NCI-H1417 (cell line): Measurements from ENCODE around the gene SOX13.

Source experiments
- DNase-seq, 3 experiments: peaks; one replicate each; lab custom pipeline; 2025; lab: John Stamatoyannopoulos, UW

The SOX13 gene

DNA sequence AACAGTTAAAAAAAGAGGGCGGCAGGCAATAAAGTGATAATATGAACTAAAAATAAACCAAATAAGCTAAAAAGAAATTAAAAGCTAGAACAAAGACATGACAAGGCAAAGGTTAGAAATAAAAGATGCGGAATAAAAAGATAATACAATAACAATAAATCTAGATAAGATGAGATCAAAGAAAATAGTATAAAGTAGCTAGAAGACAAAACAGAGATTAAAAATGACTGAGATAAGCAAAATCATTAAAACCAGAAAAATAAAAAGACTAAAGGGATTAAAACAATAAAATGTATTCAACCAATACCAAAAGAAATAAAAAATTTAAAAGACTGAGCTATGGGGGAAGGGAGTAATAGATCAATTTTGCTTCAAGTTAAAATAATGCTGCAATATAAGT, 10.8 kb upstream of the SOX13 start:
- DNase-seq = no peak

DNA sequence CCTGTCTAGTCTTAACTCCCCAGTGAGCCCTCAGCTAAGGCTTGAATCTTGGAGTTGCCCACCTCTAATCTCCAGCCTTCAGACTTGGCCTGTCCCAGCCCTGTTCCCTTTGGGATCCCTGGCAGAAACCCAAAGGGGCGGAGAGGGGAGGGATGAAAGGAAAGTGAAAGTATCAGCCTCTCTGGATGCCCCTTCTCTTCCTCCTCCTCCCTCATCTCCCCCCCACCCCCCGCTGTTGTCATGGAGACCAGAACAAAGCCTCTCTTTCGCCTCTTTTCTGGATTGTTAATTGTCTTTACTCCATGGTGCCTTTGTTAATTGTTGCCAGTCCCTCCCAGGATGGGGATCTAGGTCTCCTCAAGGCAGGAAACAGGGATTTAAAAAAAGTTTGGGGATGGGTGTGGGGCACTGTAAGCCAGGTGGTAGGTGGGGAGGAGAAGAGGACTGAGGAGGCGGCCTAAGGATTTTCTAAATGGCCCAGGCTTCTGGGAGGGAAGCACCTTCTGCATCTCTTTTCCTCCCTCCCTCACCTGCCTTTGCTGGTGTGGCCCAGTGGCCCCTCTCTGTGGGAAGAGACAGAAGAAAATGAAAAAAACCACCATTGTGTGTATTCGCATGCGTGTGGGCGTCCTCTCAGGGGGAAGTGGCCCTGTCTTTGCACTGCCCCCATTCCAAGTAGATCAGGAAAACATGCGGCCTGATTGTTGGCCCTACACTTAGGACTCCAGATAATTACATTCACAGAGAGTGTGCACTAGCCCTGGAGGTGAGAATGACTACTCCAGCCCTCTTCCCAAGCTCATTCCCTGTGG, 7.5 kb upstream of the SOX13 start:
- DNase-seq = peak in 2 of 3 experiments; percentile 40 to 63

GRCh38 chr1:204065986-204066300, 7.0 kb upstream of the SOX13 start:
- DNase-seq = no peak

GRCh38 chr1:204067935-204068334, 5.0 kb upstream of the SOX13 start:
- DNase-seq = no peak

DNA sequence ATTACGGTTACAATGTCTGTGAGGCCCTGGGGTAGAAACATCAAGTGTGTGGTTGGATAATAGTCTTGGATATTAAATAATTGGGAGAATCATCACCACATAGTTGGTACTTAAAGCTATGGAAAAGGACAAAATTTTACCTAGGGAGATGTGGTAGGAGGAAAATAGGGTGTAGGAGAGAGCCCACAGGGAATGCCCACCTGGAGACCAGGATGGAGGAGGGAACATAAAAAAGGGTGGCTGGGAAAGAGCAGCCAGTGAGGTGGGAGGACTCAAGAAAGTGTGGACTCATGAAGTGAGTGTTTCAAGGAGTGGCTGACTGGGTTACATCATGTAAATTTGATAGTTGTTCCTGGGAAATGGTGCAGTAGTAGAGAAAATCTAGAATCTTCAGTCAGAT, 3.0 kb upstream of the SOX13 start:
- DNase-seq = no peak

DNA sequence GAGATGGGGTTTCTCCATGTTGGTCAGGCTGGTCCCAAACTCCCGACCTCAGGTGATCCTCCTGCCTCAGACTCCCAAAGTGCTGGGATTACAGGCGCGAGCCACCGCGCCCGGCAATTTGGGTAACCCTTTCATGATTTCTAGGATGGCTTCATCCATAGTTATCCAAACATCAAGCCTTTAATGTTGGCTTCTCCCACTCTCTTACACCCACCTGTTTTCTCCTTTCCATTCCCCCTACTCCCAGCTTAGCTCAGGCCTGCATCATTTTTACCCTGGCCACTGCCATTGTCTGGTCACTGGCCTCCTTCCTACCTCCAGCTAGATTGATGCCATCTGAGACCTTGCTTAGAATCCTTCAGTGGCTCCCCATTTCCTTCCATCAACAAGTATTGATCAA, 2.0 kb upstream of the SOX13 start:
- no peak for DNase-seq

- DNase-seq = peak in 2 of 3 experiments; percentile 75 to 78
These were observed 940 bp downstream of the SOX13 start for GRCh38 chr1:204073837-204074273.

DNA sequence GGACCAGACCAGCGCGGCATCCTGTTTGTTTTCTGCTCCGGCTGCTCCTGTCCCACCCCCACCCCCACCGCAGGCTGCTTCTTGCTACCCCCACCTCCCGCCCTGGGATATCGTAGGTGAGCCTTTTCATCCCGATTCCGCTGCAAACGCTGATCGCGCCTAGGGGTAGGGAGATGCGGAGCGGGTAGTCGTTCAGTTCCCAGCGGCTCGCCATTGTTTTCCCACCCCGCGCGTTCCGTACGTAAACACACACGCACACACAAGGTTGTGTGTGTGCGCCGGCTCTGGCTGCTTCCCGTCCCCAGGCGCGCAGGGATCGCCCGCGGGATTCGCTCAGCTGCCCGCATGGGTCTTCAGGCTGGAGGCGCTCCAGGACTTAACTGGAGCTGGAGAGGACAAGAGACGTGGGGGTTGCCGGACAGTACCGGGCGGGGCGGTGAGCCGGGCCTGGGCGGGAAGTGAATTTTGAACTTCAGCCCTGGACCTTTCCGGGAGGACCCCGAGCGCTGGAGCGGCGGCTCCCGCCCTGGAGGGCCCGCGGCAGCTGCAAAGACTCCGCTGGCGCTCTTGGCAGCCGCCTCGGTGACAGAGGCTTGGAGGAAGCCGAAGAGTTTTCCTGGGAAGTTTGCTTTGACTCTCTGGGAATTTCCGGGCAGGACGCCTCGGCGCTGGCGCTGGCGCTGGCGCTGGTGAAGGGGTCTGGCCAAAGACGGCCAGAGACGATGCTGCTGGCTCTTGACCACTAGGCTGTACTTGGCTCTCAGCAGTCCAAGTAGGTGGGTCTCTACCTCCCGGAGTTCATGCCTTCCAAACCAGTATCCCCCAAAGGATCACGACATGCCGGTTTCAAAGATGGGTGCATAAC, 1.6 kb downstream of the SOX13 start:
- peak; percentile 75 to 82 (median 75) for DNase-seq

DNA sequence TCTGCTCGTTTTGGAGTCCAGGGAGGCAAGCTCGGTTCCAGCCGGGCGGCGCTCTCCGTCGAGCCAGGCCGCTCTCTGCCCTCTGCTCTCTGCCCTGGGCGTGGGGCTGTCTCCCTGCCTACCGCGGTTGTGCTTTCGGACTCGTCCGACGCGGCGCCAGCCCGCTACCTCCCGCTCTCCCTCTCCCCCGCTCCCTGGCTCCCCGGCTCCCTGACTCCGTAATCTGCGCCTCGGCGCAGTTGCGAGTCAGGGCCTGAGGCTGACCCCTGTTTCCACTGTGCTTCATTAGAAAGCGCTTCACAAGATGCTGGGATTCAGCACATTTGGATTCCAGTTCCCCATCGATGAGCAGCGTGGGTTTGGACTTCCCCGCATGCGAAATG, 2.2 kb downstream of the SOX13 start:
- peak; percentile 38 to 72 (median 58) for DNase-seq

DNA sequence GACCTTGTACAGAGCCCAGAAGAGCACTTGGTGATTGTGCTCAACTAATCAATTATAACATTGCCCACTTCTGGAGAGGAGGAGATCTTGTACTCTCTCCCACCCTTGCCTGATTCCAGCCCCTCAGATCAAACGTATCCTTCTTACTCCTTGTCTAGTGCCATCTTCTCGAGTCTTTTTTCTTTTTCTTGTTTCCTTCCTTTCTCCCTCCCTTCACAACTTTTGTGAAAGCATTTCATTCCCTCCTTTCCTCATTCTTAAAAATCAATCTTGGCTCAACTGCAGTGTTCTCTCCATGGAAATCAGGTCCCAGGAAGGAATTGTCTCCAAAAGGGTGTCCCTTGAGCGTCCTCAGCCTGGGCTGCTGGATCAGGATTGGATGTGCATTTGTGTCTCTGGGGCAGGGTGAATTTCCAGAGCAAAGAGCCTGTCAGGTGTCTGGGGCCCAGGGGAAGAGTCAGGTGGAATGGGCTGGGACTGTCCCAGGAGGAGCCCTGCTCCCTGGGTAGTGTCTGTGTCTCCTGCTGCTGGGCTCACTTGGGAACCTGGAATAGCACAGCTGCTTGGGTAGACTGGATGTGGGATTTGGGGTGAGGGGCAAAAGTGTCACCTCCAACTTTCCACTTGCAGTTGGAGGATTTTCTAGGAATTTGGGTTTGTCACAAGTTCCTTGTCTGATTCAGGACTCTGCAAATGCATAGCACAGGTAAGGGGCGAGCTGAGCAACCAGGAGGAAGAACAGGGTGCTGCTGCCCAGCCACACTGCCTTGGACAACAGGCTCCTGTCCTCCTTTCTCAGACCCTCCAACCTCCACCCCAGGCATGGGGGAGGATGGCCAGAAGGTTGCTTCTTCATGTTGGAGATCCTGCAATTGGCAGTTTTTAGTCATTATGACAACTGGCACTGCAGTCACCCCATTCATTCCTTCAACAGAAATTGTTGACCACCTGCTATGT, 3.3 kb downstream of the SOX13 start:
- DNase-seq = peak in 1 of 3 experiments; percentile 27

- no peak for DNase-seq
These were observed 4.0 kb downstream of the SOX13 start for GRCh38 chr1:204076891-204077290.

GRCh38 chr1:204077979-204078696, 5.2 kb downstream of the SOX13 start:
- peak; percentile 89 to 98 (median 97) for DNase-seq

DNA sequence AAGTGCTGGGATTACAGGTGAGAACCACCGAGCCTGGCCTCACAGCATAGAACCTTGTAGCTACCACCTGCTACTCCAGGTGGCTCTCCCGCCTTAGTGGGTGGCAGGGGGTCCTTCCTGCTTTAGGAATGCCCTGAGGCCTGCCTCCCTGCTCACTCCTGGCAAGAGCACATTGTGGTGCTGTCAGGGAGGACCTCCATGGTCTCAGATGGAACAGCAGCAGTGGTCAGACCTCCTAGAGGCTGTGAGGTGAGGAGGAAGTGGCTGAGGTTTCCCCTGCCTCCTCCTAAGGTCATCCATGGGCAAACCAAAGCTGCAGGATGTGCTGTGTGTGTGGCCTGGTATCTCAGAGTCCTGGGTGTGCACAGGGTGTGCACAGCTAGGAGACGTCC, 6.7 kb downstream of the SOX13 start:
- peak in 1 of 3 experiments; percentile 31 for DNase-seq

DNA sequence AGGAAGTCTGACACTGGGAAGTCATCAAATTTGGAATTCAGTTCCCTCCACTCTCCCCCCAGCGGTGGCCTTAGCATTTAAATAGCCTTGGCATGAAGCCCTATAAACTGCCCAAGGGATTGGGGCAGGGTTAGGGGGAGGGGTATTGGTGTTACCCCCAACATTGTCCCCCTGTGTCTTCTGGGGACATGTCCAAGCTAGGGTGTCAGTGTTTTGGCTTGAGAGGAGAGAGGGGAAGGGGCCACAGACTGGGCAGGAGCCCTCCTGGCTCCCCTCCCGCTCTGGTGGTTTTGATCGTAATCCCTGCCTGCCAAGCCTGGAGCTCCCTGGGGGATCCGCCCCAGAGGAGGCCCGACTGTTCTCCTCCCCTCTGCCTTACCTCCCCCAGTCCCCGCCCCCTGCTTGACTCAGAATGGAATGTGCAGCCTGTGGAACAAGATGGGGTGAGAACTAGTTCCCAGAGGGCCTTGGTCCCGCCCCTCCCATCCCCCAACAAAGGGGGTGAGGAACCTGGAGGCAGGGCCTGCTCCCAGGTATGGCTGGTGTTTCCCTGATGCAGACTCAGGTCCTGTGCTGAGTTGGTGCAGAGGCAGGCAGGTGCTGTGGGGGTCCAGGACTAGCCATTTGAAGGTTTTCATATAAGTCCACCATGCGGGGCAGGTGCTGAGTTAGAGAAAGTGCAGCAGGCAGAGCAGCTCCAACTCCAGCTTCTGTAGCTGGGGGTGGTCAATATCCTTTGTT, 7.4 kb downstream of the SOX13 start:
- DNase-seq = peak; percentile 83 to 97 (median 93)

- peak in 1 of 3 experiments; percentile 40 for DNase-seq
These were observed 8.4 kb downstream of the SOX13 start for GRCh38 chr1:204081164-204081790.

GRCh38 chr1:204081791-204082513, 9.0 kb downstream of the SOX13 start:
- DNase-seq = peak in 2 of 3 experiments; percentile 40 to 52

- no peak for DNase-seq
These were observed 10.6 kb downstream of the SOX13 start for GRCh38 chr1:204083491-204083890.

GRCh38 chr1:204084247-204084772, 11.4 kb downstream of the SOX13 start:
- DNase-seq = peak; percentile 96 to 99 (median 98)

- DNase-seq = no peak
These were observed 13.0 kb downstream of the SOX13 start for GRCh38 chr1:204085876-204086275.
